Measurements from ENCODE around the gene UPF3A. TPM values are rescaled to one million over a fixed set of nuclear protein-coding genes. Genes with fewer than 3 reads are reported as not detected.
A peak's percentile ranks its signal among the peaks of the same experiment; 100 is the strongest.

Gene UPF3A, protein sequence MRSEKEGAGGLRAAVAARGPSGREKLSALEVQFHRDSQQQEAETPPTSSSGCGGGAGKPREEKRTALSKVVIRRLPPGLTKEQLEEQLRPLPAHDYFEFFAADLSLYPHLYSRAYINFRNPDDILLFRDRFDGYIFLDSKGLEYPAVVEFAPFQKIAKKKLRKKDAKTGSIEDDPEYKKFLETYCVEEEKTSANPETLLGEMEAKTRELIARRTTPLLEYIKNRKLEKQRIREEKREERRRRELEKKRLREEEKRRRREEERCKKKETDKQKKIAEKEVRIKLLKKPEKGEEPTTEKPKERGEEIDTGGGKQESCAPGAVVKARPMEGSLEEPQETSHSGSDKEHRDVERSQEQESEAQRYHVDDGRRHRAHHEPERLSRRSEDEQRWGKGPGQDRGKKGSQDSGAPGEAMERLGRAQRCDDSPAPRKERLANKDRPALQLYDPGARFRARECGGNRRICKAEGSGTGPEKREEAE
- 10 to 100 TPM; 19.1 to 42.5 (median 25.6) TPM for total RNA-seq

DNA sequence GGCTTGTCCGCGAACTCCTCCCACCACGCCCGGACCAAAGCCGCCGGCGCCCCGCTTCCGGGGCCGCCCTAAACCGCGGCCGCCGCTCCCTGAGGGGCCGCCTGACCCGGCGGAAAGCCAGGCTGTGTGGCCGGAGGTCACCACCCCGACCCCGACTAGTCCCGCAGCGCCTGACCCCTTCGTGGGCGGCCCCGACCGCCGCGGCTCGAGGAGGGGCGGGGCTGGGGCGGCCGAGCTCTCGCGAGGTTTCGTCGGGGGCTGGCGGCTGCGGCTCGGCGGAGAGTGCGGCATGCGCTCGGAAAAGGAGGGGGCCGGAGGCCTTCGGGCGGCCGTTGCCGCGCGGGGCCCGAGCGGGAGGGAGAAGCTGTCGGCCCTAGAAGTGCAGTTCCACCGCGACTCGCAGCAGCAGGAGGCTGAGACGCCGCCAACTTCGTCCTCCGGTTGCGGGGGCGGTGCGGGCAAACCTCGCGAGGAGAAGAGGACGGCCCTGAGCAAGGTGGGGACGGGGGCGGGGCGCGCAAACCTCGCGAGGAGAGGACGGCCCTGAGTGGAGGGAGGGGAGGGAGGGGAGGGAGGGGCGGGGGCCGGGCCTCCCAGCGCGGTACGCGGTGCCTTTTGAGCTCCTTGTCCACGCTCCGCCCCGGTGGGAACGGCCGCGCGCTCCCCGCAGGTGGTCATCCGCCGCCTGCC is at the start of gene UPF3A:
UPF3A (plus strand) TSS at position 251 of the 690 bp plus-strand sequence; CDS start at position 290, 39 bp downstream.
- TF ChIP-seq POLR2A (IDR thresholded peaks at IDR 0.05) = peak in 2 of 4 donors; percentile 83 to 85
- TF ChIP-seq, protein P1, sequence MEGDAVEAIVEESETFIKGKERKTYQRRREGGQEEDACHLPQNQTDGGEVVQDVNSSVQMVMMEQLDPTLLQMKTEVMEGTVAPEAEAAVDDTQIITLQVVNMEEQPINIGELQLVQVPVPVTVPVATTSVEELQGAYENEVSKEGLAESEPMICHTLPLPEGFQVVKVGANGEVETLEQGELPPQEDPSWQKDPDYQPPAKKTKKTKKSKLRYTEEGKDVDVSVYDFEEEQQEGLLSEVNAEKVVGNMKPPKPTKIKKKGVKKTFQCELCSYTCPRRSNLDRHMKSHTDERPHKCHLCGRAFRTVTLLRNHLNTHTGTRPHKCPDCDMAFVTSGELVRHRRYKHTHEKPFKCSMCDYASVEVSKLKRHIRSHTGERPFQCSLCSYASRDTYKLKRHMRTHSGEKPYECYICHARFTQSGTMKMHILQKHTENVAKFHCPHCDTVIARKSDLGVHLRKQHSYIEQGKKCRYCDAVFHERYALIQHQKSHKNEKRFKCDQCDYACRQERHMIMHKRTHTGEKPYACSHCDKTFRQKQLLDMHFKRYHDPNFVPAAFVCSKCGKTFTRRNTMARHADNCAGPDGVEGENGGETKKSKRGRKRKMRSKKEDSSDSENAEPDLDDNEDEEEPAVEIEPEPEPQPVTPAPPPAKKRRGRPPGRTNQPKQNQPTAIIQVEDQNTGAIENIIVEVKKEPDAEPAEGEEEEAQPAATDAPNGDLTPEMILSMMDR (IDR thresholded peaks at IDR 0.05) = no peak
- Histone ChIP-seq H3K36me3 (peaks cover 0 to 36% (median 2%) of the 10 kb centered on the region in 3 donors), H3K27me3 (no peaks in the 10 kb centered on the region), H3K9me3 (no peaks in the 10 kb centered on the region), H3K4me1 (peaks cover 2 to 44% (median 12%) of the 10 kb centered on the region in 3 donors), H3K4me3 (peak within 1 kb of the TSS; percentile 69 to 95 (median 80)), H3K27ac (peak within 1 kb of the TSS; percentile 97 to 99 (median 98))
- intact Hi-C loops (cut with DNase I) = no loop called here
- DNase-seq = peak; percentile 75
- WGBS, 2 donors = 0% methylated on average over 1 to 6 of the region's 89 CpGs

DNA sequence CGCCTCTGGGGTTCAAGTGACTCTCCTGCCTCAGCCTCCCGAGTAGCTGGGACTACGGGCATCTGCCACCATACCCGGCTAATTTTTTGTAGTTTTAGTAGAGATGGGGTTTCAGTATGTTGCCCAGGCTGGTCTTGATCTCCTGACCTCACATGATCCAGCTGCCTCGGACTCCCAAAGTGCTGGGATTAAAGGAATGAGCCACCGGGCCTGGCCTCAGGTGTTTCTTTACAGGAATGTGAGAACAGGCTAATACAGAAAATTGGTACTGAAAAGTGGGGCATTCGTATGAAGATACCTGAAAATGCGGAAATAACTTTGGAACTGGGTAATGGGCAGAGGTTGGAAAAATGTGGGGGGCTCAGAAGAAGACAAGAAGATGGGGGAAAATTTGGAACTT is 49.5 kb upstream of the UPF3A start:
- 67 to 93% methylated on average over 4 to 5 of the region's 8 CpGs for whole genome bisulfite sequencing, 2 donors
- TF ChIP-seq, protein P1 (IDR thresholded peaks at IDR 0.05) = no peak
- no peak for TF ChIP-seq POLR2A (IDR thresholded peaks at IDR 0.05)
- Histone ChIP-seq H3K27me3 (peaks cover 0 to 40% (median 0%) of the 10 kb centered on the region in 4 donors), H3K4me1 (peaks cover 8 to 21% (median 9%) of the 10 kb centered on the region in 3 donors), H3K36me3 (peaks cover 0 to 4% (median 2%) of the 10 kb centered on the region in 3 donors), H3K27ac (no peak overlapping the region), H3K4me3 (no peak overlapping the region), H3K9me3 (no peaks in the 10 kb centered on the region)
- intact Hi-C loops (cut with DNase I) = no loop called here
- no peak for DNase-seq

DNA sequence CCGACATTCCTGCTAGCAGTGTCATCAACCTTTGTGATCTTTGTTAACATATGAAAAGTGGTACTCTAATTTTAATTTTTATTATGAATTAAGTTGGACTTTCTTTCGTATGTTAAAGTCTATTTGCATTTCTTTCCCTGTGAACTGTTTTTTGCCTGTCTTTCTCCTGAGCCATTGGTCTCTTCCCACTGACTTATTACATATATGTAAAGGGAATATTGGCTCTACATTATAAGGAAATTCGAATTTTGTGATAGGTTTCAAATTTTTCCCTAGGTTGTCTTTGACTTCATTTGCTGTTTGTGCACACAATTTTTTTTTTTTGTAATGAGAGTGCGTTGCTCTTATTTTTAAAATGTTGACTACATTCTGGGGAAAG is 47.1 kb upstream of the UPF3A start:
- intact Hi-C loops (cut with DNase I) = no loop called here
- Histone ChIP-seq H3K27ac (peak overlapping the region; percentile 83 to 91 (median 88)), H3K27me3 (peaks cover 0 to 18% (median 0%) of the 10 kb centered on the region in 4 donors), H3K9me3 (no peaks in the 10 kb centered on the region), H3K4me1 (peaks cover 8 to 21% (median 9%) of the 10 kb centered on the region in 3 donors), H3K4me3 (peak overlapping the region; percentile 83 to 94 (median 88)), H3K36me3 (peaks cover 10 to 28% (median 21%) of the 10 kb centered on the region in 3 donors)
- DNase-seq = no peak
- TF ChIP-seq POLR2A (IDR thresholded peaks at IDR 0.05) = no peak
- TF ChIP-seq, protein P1 (IDR thresholded peaks at IDR 0.05) = no peak
- WGBS, 2 donors = 53 to 62% methylated on average over 4 of the region's 4 CpGs

DNA sequence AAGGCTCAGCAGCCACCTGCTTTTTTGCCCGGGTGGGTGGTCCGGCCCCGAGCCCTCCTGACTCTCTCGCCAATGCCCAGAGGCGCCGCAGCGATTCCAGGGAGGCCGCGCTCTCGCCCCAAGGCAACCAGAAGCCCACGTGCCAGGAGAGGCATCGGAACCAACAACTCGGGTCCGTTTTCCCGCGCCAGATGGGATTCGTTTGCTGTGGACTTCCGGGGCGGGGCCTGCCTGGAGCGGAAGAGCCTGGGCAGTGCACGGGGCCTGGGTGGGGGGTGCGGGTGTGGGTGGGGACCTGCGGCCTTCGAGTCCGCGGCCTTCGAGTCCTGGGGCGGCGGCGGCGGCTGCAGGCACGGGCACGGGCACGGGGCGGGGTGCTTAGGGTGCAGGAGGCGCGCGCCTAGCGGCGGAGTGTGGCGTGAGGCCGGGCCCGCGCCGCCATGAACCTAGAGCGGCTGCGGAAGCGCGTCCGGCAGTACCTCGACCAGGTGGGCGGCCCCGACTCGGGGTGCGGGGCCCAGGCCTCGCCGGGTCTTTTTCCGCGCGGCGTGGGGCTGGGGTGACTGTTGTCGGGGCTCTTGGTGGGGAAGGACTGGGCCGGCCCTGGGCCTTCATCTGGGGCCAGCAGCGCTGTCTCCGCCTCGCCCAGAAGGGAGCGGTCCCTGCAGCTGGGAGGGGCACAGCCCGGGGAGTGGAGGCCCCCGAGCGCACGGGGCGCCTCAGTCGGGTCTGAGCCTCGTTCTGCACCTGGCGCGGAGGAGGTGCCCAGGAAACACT is 46.6 kb upstream of the UPF3A start, which contains the start of gene CDC16:
CDC16 (plus strand) TSS at position 253 of the 777 bp plus-strand sequence; CDS start at position 441, 188 bp downstream.
- H3K36me3 ChIP-seq = peaks cover 10 to 34% (median 27%) of the 10 kb centered on the region in 3 donors
- peaks cover 8 to 21% (median 9%) of the 10 kb centered on the region in 3 donors for H3K4me1 ChIP-seq
- H3K4me3 ChIP-seq = peak within 1 kb of the TSS; percentile 83 to 94 (median 88)
- H3K27ac ChIP-seq = peak within 1 kb of the TSS; percentile 83 to 91 (median 88)
- DNase-seq = peak; percentile 57
- peak in 2 of 4 donors; percentile 63 to 66 for TF ChIP-seq POLR2A (IDR thresholded peaks at IDR 0.05)
- TF ChIP-seq, protein P1 (IDR thresholded peaks at IDR 0.05) = peak in 3 of 6 experiments; percentile 26 to 43 (median 35)
- H3K9me3 ChIP-seq = no peaks in the 10 kb centered on the region
- intact Hi-C loops (cut with DNase I) = no loop called here
- 0% methylated on average over 2 of the region's 76 CpGs; no CpG with 5 or more reads in 1 of the 2 donors for WGBS, 2 donors
- H3K27me3 ChIP-seq = peaks cover 0 to 12% (median 0%) of the 10 kb centered on the region in 4 donors
